Colonic mucosa (tissue), 4 donors: Measurements from ENCODE around the gene ADCY2. TPM values are rescaled to one million over a fixed set of nuclear protein-coding genes. Genes with fewer than 3 reads are reported as not detected.

Source experiments
- DNase-seq: peaks from one replicate; pipeline ENCODE4 v3.0.0-alpha.2; 2020
- H3K27ac ChIP-seq: fragments of 200-600 bp; one replicate; pipeline ENCODE4 v1.8.0; 2021
- H3K27me3 ChIP-seq: fragments of 200-600 bp; one replicate; pipeline ENCODE4 v1.8.0; 2021
- H3K36me3 ChIP-seq: fragments of 200-600 bp; one replicate; pipeline ENCODE4 v1.8.0; 2021
- H3K4me1 ChIP-seq: fragments of 200-600 bp; one replicate; pipeline ENCODE4 v1.8.0; 2021; ENCODE audit warnings: mild to moderate bottlenecking
- H3K4me3 ChIP-seq: fragments of 200-600 bp; one replicate; pipeline ENCODE4 v1.8.0; 2021
- H3K9ac ChIP-seq, 2 donors: one replicate each; pipeline ENCODE4 v1.7.0; 2013; ENCODE audit warnings: control low read depth in 2 of 2, low read depth in 2 of 2, low read length in 2 of 2
- H3K9me3 ChIP-seq: fragments of 200-600 bp; one replicate; pipeline ENCODE4 v1.8.0; 2021
- CTCF ChIP-seq: fragments of 200-600 bp; IDR thresholded peaks from one replicate; pipeline ENCODE4 v1.8.0; 2022; ENCODE audit warnings: antibody characterized with exemption, mild to moderate bottlenecking
- intact Hi-C: fragments of 100-400 bp; cut with DNase I; formaldehyde crosslinking; loops from one replicate; pipeline ENCODE4 v1.14.1; 2022
- total RNA-seq, 2 donors: library from RNA; stranded (reverse); fragmentation: NEBNext Ultra II Directional in 1 of 2; extraction: Animal tissue kit (Norgen Biotek cat#: 25700) in 1 of 2; gene quantifications; one replicate each; pipeline ENCODE4 v1.2.1, GENCODE V29; 2021
- donor health status: healthy.
- donor health status: DM: no; HTN: no; CAD: no.
- donor health status: DM: no; HTN: no; CAD: no.

The ADCY2 gene
- total RNA-seq, 2 donors from 2014 or later = 0.67 to 1.9 TPM

GRCh38 chr5:7857361-7857760, 461.4 kb downstream of the ADCY2 start:
- Histone ChIP-seq H3K9me3 (no peaks in the 10 kb centered on the region), H3K27ac (no peak overlapping the region), H3K4me3 (no peak overlapping the region), H3K4me1 (no peaks in the 10 kb centered on the region), H3K9ac (no peak overlapping the region), H3K36me3 (no peaks in the 10 kb centered on the region), H3K27me3 (no peaks in the 10 kb centered on the region)
- no peak for DNase-seq
- TF ChIP-seq CTCF = no peak
- intact Hi-C loops = no loop called here

- no peaks in the 10 kb centered on the region for H3K27me3 ChIP-seq
- no peak for TF ChIP-seq CTCF
- no peaks in the 10 kb centered on the region for H3K9me3 ChIP-seq
- intact Hi-C loops = no loop called here
- no peaks in the 10 kb centered on the region for H3K4me1 ChIP-seq
- H3K9ac ChIP-seq = no peak overlapping the region
- H3K36me3 ChIP-seq = no peaks in the 10 kb centered on the region
- H3K27ac ChIP-seq = no peak overlapping the region
- DNase-seq = no peak
- H3K4me3 ChIP-seq = no peak overlapping the region
Measured at GRCh38 chr5:7857926-7858632, 462.1 kb downstream of the ADCY2 start.

GRCh38 chr5:7866196-7866595, 470.3 kb downstream of the ADCY2 start:
- no peak for DNase-seq
- TF ChIP-seq CTCF = no peak
- peaks cover 7% of the 10 kb centered on the region for H3K4me1 ChIP-seq
- no peak overlapping the region for H3K9ac ChIP-seq
- H3K27ac ChIP-seq = no peak overlapping the region
- H3K9me3 ChIP-seq = no peaks in the 10 kb centered on the region
- no peaks in the 10 kb centered on the region for H3K36me3 ChIP-seq
- H3K27me3 ChIP-seq = no peaks in the 10 kb centered on the region
- intact Hi-C loops = no loop called here
- no peak overlapping the region for H3K4me3 ChIP-seq

GRCh38 chr5:7867260-7867659, 471.3 kb downstream of the ADCY2 start:
- Histone ChIP-seq H3K9ac (no peak overlapping the region), H3K9me3 (no peaks in the 10 kb centered on the region), H3K4me1 (peaks cover 10% of the 10 kb centered on the region), H3K27me3 (no peaks in the 10 kb centered on the region), H3K36me3 (no peaks in the 10 kb centered on the region), H3K27ac (no peak overlapping the region), H3K4me3 (no peak overlapping the region)
- no peak for TF ChIP-seq CTCF
- intact Hi-C loops = no loop called here
- no peak for DNase-seq

GRCh38 chr5:7868427-7868772, 472.5 kb downstream of the ADCY2 start:
- Histone ChIP-seq H3K4me1 (peaks cover 10% of the 10 kb centered on the region), H3K4me3 (peak overlapping the region; percentile 88), H3K36me3 (no peaks in the 10 kb centered on the region), H3K27ac (peak overlapping the region; percentile 53), H3K27me3 (no peaks in the 10 kb centered on the region), H3K9me3 (no peaks in the 10 kb centered on the region), H3K9ac (peak overlapping the region; percentile 87 to 88)
- intact Hi-C loops = no loop called here
- DNase-seq = no peak
- TF ChIP-seq CTCF = no peak
